ENCODE measurements around the gene MYADM. TPM values are rescaled to one million over a fixed set of nuclear protein-coding genes. Genes with fewer than 3 reads are reported as not detected.

Gene MYADM
- total and polyA plus RNA-seq, 8 donors: 14.0 to 57.6 (median 31.0) TPM

DNA sequence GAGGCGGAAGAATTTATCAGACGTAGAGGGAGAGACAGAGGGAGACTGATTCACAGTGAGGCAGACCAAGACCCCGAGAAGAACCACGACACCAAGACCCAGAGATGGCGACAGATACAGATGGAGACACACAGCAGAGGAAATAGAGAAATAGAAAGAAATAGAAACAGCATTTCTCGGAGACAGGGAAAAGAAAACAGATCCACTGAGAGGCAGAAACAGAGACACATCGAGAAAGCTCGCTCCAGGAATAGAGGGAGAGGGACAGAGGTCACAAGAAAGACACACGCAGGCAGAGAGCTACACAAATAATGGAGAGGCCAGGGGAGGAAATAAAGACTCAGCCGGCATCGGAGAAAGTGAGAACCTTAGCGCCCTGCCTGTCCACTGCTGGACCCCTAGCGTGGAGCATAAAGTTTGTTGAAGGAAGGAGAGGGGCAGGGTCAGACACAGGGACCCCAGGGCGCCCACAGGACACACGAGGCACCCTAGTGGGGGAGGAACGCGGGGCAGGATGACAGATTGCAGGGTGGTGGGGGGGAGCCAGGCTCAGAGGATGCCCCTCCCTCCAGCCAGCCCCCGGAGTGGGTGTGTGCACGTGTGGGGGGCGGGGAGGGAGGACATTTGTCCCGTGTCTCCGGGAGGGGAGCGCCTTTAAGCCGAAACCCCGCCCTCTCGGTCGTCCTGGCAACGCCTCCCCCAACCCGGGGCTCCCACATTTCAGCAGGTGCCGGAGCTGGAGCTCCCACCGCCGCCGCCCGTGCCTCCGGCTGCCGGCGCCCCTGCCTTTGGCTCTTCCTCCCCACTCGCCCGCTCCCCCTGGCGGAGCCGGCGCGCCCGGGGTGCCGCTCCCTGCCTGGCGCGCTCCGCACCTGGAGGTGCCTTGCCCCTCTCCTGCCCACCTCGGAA, 14.1 kb downstream of the MYADM start, which contains the start of gene PRKCG:
TSS of gene PRKCG (plus strand) at position 716 of the 909 bp plus-strand sequence. CDS start 298 bp downstream, outside the sequence.
- DNase-seq (peak; percentile 27 to 83 (median 54)), ATAC-seq (peak; percentile 38 to 60 (median 49)), FAIRE-seq (no peak)
- H3K4me1 ChIP-seq: peaks cover 0 to 5% (median 4%) of the 10 kb centered on the region in 3 donors
- no peaks in the 10 kb centered on the region for H3K9me3 ChIP-seq
- no peak within 1 kb of the TSS for H3K27ac ChIP-seq
- no peaks in the 10 kb centered on the region for H3K36me3 ChIP-seq
- intact Hi-C loops (cut with DNase I): no loop called here
- 2 to 3% methylated on average over 37 to 47 of the region's 49 CpGs for WGBS, 2 donors
- TF ChIP-seq, protein P1, sequence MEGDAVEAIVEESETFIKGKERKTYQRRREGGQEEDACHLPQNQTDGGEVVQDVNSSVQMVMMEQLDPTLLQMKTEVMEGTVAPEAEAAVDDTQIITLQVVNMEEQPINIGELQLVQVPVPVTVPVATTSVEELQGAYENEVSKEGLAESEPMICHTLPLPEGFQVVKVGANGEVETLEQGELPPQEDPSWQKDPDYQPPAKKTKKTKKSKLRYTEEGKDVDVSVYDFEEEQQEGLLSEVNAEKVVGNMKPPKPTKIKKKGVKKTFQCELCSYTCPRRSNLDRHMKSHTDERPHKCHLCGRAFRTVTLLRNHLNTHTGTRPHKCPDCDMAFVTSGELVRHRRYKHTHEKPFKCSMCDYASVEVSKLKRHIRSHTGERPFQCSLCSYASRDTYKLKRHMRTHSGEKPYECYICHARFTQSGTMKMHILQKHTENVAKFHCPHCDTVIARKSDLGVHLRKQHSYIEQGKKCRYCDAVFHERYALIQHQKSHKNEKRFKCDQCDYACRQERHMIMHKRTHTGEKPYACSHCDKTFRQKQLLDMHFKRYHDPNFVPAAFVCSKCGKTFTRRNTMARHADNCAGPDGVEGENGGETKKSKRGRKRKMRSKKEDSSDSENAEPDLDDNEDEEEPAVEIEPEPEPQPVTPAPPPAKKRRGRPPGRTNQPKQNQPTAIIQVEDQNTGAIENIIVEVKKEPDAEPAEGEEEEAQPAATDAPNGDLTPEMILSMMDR (IDR thresholded peaks at IDR 0.05): peak; percentile 18 to 32 (median 25)
- peaks cover 0 to 5% (median 0%) of the 10 kb centered on the region in 4 donors for H3K27me3 ChIP-seq
- H3K4me3 ChIP-seq: peak within 1 kb of the TSS in 3 of 4 donors; percentile 20 to 39 (median 22)

DNA sequence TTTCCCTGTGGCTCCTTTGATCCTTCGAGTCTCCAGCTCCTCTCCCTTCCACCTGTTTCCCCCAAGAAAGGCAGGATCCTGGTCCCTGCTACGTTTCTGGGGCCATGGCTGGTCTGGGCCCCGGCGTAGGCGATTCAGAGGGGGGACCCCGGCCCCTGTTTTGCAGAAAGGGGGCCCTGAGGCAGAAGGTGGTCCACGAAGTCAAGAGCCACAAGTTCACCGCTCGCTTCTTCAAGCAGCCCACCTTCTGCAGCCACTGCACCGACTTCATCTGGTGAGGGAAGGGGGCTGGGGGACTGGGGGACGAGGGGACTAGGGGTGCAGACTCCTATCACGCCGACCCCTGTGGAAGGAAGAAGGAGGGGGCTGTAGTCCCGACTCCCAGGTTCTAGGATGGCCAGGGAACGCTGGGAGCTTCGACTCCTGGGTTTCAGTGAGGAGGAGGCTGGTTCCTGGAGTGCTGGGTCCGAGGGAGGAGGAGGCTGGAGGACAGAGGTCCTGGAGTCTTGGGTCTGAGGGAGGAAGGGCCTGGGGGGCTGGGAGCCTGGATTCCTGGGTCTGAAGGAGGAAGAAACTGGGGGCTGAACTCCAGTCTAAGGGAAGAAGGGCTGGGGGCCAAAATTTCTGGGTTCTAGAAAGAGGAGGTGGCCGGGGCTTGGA, 14.8 kb downstream of the MYADM start:
- DNase-seq: no peak
- H3K4me1 ChIP-seq: peaks cover 0 to 5% (median 4%) of the 10 kb centered on the region in 3 donors
- WGBS, 2 donors: 8% methylated on average over 18 of the region's 18 CpGs
- intact Hi-C loops (cut with DNase I): no loop called here
- H3K9me3 ChIP-seq: no peaks in the 10 kb centered on the region
- no peak overlapping the region for H3K27ac ChIP-seq
- H3K36me3 ChIP-seq: no peaks in the 10 kb centered on the region
- peaks cover 0 to 5% (median 0%) of the 10 kb centered on the region in 4 donors for H3K27me3 ChIP-seq
- peak overlapping the region in 3 of 4 donors; percentile 20 to 39 (median 22) for H3K4me3 ChIP-seq
- TF ChIP-seq, protein P1 (IDR thresholded peaks at IDR 0.05): peak in 1 of 4 donors; percentile 3
- no peak for FAIRE-seq
- no peak for ATAC-seq

DNA sequence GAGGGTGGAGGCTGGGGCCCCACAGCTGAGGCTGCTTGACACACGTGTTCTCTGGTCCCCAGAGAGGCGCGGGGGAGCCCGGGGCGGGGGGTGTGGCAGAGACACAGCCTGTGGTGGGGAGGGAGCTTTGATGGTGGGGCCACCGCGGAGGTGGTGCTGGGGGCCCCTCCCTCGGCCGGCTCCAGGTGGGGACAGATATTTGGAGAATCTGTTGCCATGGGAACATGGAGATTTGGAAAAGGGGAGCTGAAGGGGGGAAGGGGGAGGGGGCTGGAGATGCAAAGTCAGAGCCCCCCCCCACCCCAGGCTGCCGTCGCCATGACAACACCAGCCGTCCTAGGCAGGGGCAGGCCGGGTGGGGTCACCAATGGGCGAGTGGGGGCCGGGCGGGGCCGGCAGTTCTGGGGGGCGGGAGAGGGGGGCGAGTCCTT, 15.6 kb downstream of the MYADM start:
- DNase-seq (peak in 2 of 6 donors; percentile 30 to 81), ATAC-seq (no peak), FAIRE-seq (no peak)
- intact Hi-C loops (cut with DNase I): no loop called here
- no peak overlapping the region for H3K27ac ChIP-seq
- H3K27me3 ChIP-seq: peaks cover 0 to 5% (median 0%) of the 10 kb centered on the region in 4 donors
- H3K4me1 ChIP-seq: peaks cover 0 to 5% (median 4%) of the 10 kb centered on the region in 3 donors
- no peaks in the 10 kb centered on the region for H3K9me3 ChIP-seq
- H3K4me3 ChIP-seq: no peak overlapping the region
- no peaks in the 10 kb centered on the region for H3K36me3 ChIP-seq
- TF ChIP-seq, protein P1 (IDR thresholded peaks at IDR 0.05): no peak
- 3% methylated on average over 11 to 19 of the region's 19 CpGs for WGBS, 2 donors

DNA sequence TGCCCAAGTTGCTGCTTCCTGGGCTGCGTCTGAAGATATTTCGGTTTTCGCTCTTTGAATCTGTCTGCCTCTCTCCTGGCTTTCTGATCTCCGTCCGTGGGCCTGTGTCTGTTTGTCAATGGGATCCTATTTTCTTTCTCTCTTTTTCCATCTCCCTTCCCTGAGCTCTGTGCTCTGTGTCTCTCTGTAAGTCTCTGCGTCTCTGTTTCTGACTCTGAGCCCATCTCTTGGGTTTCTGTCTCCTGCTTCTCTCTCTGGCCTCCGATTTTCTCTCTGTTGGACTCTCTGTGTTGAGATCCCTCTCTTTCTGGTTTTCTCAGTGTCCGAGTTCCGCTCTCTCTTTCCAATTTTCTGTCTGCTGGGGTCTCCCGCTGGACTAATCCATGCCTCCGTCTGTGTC, 16.1 kb downstream of the MYADM start:
- FAIRE-seq: no peak
- 22 to 24% methylated on average over 11 of the region's 11 CpGs for WGBS, 2 donors

More for the DNA sequence above, 16.1 kb downstream of the MYADM start:
- H3K4me1 ChIP-seq: peaks cover 0 to 5% (median 3%) of the 10 kb centered on the region in 3 donors
- H3K9me3 ChIP-seq: no peaks in the 10 kb centered on the region
- peaks cover 0 to 5% (median 0%) of the 10 kb centered on the region in 4 donors for H3K27me3 ChIP-seq
- DNase-seq (no peak), ATAC-seq (no peak)
- H3K27ac ChIP-seq: no peak overlapping the region
- H3K4me3 ChIP-seq: no peak overlapping the region
- intact Hi-C loops (cut with DNase I): no loop called here
- no peaks in the 10 kb centered on the region for H3K36me3 ChIP-seq
- TF ChIP-seq, protein P1 (IDR thresholded peaks at IDR 0.05): no peak
